Astrocyte (in vitro differentiated cells and primary cell): ENCODE data around the gene COL9A3.

Experiments used
- CTCF ChIP-seq: IDR thresholded peaks from 2 replicates; pipeline ENCODE4 v1.5.1; 2011; ENCODE audit warnings: low read depth, mild to moderate bottlenecking, inconsistent platforms, low read length, moderate library complexity; ENCODE audit not compliant: insufficient read depth
- EZH2 ChIP-seq: IDR thresholded peaks from 2 replicates; pipeline ENCODE4 v1.6.1; 2012; ENCODE audit warnings: mild to moderate bottlenecking, low read length, inconsistent platforms; ENCODE audit not compliant: insufficient read depth

DNA sequence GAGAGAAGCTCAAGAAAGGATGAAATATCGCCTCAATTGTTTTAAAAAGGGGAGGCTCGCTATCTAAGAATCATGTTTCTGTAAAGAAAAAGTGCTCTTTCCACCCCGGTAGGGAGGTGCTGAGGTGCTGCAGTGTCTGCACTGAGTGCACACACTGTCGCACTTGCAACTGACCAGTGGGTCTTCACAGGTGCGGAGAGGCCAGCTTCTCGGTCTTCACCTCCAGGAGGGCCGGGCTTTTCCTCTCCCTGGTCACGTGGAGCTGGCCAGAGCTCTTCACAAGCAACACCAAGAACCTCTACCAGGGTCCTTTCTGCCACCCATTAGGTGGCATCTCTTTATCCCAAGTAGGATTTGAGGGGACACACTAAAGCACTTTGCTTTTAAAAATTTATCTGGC is 72.6 kb downstream of the COL9A3 start:
- TF ChIP-seq CTCF (no peak), EZH2 (no peak)
